Measurements from ENCODE around the gene OR4A5. TPM values are rescaled to one million over a fixed set of nuclear protein-coding genes. Genes with fewer than 3 reads are reported as not detected.
"Not testable (repeated sequence)": the region's sequence is repeated elsewhere in the genome, so short reads cannot be mapped to it uniquely, and the experiment has no call there.

Gene OR4A5
- not detected in 2 replicates for total RNA-seq (2014; rRNA removed; shearing (Covaris generic))

GRCh38 chr11:54706532-54706931, at the start of gene OR4A5:
OR4A5 (plus strand) TSS chr11:54706832; CDS start chr11:54706885, 53 bp downstream.
- not testable (repeated sequence) for DNase-seq (ENCODE audit: low read depth)

GRCh38 chr11:54720094-54720493, 13.5 kb downstream of the OR4A5 start:
- DNase-seq (ENCODE audit: low read depth): not testable (repeated sequence)

Other genes with a start within 250 kb of the OR4A5 start
- not detected in 2 replicates for gene OR4C46, start 102.8 kb upstream of the OR4A5 start, total RNA-seq (2014; rRNA removed; shearing (Covaris generic))